Activated CD4-positive, CD25-positive, alpha-beta regulatory T cell treated with anti-CD3 and anti-CD28 coated beads, Interleukin-2, amount 50 U/mL, for 72 hours (primary cell): ENCODE results near the gene DBET.
"Not testable (repeated sequence)": the region's sequence is repeated elsewhere in the genome, so short reads cannot be mapped to it uniquely, and the experiment has no call there.

Experiments used
- DNase-seq: peaks from one replicate; pipeline ENCODE4 v3.0.0; 2021

The DBET gene

DNA sequence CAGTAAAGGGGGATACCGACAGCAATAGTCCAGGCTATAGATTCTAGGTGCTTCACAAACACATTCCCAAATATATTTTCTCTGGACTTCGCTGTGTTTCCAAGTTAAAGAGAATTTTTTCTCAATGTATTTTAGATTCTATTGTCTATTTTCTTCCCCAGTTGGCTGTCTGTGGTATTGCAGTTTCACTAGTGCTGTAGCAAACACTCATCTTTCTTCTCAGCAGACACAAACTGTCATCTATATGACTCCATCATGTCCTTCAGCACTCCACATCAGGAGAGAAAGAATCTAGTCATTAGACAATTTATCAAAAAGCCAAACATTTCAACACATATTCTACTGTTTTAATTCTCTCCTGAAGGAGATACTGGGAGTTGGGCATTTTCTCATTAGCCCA lies at the start of gene DBET:
DBET (plus strand) TSS at position 161 of the 400 bp plus-strand sequence.
- not testable (repeated sequence) for DNase-seq

DNA sequence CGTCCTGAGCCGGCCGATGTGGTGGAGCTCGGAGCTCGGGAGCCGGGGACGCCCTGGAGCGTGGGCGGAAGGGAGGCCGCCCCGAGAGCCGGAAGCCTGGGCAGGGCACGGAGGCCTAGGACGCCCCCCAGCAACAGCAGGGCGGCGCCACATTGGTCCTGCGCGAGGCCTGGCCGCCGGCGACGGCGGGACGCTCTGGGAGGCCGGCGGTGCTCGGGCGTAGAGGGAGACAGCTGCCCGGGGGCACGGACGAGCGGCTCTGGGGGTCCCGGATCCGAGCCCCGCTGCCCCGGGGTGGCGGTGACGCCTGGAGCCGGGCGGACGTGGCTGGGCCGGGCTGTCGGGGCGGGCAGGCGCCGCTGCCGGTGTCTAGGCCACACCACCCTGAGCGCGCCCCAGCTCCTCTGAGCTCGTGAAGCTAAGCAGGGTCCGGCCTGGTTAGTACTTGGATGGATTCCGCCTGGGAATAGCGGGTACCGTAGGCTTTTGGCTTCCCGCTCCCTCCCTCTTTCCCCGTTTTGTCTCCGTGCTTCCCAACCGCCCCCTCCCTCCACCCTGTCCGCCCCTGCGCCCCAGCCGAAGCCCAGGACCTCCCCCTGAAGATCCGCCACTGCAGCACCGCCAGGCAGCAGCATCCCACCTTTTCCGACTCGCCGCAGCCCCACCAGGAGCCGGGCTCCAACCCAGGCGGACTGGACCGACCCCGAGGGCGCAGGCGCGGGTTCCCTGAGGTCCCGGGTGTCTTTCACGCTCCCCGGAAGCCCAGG lies 49.3 kb upstream of the DBET start:
- no peak for DNase-seq

DNA sequence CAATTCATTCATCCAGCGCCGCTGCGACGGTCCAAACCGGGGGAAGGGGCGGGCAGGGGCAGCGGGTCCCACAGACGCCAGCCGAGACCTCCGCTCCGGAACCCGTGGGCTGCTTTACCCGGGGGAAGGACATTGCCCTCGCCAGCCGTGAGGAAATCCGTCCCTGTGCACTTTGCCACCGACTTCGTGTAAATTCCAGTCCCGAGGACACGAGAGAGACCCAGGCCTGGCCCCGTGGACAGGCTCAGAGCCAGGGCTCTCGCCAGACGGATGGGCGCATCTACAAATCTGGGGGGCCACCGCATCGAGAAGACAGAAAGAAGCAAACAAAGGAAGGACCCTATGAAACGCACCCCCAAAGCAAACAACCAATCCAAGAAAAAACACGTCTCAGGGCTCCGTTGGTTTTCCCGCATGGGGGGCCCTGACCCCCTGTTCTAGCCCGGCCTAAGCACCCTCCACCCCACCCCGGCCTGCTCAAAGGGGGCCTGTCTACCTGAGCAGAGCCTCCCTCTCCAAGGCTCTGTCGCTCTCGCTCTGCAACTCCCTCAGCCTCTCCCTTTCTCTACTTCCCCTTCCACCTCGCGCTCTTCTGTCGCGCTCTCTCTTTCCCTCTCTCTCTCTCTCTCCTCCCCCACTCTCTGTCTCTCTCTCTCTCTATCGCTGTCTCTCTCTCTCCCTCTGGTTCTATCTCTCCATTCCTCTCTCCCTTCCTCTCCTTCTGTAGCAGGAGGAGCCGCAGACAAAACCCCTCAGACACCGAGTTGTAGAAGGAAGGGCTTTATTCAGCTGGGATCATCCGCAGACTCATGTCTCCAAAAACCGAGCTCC lies 48.5 kb upstream of the DBET start:
- no peak for DNase-seq

DNA sequence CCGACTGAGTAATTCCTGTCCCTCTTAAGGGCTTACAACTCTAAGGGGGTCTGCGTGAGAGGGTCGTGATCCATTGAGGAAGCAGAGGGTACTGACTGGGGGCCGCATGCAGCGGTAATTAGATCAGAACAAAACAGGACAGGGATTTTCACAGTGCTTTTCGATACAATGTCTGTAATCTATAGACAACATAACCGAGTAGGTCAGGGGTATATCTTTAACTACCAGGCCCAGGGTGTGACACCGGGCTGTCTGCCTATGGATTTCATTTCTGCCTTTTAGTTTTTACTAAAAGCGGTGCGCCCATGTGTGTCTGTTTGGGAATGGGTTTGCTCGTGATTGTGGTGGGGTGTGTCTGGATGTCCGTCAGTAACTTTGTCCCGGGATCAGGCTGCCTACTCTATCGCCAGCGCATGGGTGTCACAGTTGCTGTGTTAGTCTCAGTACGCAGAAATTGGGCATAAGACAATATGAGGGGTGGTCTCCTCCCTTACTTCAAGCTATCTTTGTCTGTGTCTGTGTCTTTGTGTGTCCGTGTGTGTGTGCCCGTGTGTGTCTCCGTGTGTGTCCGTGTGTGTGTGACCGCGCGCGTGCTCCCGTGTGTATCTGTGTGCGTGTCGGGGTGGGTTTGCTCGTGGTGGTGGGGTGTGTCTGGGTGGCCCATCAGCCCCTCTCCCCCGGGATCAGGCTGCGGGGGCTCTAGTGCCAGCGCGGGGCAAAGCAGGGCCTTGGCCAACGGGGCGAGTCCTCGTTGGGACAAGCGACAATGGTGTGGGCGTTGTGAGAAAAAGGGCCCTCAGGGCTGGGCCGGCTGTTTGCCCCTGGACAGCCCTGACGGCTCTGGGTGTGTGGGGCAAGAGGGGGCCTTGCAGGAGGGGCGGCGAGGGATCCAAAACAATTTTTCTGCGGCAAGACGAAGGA lies 47.7 kb upstream of the DBET start:
- no peak for DNase-seq

DNA sequence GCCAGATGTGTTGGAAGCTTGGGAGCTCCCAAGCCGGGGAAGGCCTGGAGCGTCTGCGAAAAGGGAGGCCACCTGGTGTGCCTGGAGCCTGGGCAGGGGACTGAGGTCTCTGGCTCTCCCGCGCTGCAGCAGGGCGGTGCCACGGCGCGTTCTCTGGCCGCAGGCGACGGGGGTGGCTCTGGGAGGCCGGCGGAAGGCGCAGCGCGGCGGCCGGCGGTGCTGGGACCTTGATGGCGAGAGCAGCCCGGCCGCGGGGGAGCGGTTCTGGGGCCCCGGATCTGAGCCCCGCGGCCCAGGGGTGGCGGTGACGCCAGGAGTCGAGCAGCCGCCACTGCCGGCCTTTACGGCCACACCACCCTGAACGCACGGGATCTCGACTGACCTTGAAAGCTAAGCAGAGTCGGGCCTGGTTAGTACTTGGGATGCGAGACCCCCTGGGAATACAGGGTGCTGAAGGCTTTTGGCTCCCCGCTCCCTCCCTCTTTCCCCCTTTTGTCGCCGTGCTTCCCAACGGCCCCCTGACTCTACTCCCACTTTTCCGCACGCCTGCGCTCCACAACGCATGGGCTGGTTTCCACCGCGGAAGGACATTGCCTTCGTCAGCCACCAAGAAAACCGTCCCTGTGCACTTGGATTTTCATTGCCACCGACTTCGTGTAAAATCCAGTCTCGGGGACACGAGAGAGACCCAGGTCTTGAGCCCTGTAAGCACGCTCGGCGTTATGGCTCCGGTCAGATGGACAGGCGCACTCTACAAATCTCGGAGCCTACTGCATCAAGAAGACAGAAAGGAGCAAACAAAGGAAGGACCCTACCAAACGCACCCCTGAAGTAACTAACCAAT lies 46.7 kb upstream of the DBET start:
- no peak for DNase-seq

DNA sequence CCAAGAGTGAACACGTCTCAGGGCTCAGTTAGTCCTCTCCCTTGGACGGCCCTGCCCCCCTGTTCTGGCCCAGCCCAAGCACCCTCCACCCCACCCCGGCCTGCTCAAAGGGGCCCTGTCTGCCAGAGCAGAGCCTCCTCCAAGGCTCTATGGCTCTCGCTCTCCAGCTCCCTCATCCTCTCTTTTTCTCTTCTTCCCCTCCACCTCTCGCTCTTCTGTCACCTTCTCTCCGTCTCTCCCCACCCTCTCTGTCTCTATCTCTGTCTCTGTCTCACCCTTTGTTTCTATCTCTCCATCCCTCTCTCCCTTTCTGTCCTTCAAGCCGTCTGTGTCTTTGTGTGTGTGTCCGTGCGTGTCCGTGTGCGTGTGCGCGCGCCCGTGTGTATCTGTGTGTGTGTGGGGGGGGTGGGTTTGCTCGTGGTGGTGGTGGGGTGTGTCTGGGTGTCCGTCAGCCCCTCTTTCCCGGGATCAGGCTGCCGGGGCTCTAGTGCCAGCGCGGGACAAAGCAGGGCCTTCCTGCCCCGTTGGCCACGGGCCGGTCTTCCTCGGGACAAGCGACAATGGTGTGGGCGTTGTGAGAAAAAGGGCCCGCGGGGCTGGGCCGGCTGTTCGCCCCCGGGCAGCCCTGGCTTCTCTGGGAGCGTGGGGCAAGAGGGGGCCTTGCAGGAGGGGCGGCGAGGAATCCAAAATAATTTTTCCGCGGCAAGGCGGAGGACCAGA lies 45.9 kb upstream of the DBET start:
- DNase-seq, result no peak

DNA sequence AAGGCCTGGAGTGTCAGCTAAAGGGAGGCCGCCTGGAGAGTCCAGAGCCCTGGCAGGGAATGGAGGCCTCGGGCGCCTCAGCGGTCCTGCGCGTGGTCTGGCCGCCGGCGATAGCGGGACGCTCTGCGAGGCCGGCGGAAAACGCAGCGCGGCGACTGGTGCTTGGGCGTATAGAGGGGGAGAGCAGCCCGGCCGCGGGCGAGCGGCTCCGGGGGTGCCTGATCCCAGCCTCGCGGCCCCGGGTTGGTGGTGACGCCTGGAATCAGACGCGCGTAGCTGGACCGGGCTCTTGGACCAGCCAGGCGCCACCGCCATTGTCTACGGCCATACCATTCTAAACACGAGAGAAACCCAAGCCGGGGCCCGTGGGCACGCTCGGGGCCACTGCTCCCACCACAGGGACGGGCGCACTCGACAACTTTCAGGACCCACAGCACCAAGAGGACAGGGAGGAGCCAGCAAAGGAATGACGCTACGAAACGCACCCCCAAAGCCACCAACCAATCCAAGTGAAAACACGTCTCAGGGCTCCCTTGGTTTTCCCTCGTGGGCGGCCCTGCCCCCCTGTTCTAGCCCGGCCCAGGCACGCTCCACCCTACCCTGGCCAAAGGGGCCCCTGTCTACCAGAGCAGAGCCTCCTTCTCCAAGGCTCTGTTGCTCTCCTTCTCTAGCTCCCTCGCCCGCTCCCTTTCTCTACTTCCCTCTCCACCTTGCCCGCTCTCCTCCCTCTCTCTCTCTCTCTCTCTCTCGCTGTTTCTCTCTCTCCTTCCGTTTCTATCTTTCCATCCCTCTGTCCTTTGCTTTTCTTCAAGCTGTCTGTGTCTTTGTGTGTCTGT lies 45.1 kb upstream of the DBET start:
- DNase-seq, result no peak

DNA sequence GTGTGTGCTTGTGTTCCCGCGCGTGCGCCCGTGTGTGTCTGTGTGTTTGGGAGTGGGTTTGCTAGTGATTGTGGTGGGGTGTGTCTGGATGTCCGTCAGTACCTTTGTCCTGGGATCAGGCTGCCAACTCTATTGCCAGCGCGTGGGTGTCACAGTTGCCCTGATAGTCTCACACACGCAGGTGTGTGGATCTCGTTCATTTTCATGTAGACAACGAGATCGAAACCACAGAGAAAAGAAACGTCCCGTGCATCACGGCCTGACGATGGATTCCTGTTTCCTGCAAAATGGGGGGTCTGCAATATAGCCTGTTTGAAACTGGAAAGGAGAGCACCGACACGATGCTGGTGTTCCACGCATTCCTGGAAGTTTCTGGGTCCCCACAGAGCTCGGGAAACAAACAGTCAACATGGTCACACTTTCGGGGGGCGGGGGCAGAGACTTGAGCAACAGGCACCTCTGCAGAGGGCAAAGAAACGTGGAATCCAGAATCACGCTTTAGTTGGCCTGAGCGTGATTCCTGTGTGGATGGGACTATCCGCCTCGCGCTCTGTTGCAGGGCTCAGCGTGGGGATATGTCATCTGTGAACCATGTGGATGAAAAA lies 44.3 kb upstream of the DBET start:
- DNase-seq, result not testable (repeated sequence)

DNA sequence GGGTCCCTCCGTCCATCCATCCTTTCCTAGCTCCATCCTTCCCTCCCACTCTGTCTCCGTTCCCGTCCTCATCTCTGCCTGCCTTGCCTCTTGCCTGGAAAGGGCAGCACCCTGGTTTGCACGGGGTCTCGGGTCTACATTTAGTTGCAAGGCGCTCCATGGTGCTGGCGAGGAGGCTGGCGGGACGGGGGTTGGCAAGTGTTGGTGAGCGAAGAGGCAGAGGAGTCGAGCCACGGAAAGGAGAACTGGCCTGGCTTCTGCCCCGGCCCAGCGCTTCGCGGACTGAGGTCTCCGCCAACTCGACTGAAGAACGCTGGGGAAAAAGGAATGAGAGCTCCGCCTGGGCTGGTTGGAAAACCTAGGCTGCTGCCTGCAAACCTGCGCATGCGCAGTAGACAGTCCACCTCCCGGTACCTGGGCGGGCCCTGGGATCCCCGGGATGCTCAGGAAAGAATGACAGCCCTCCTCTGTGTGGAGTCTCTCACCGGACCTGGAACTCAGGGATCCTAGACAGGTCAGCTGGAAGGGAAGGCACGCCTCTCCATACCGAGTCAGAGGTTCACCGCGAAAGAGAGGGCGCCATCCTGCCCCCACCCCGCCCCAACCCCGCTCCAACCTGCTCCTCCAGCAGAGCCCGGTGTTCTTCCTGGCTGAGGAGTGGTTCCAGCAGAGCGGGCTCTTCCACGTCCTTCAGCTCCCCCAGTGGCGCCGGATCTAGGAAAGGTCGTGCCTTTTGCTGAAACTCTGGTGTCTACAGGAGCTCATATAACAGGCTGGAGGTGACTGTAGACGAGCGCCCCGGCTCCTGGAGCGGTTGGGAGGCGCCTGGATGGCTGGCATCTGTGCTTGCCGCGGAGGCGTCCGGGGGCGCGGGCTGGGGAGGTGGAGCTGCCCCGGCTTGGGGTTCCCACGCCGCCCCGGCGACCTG lies 43.2 kb upstream of the DBET start:
- DNase-seq, result no peak

DNA sequence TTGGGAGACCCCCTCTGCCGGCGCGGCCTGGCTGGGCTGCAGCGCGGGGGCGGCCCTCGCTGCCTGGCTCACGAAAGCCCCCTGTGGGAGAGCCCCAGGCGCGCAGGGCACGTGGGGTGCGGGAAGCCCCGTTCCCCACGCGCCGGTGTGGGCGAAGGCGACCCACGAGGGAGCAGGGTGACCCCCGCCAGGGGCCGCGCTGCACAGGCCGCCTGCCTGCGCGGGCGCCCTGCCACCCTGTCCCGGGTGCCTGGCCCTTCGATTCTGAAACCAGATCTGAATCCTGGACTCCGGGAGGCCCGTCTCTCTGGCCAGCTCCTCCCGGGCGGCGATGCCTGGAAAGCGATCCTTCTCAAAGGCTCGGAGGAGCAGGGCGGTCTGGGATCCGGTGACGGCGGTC lies 42.3 kb upstream of the DBET start:
- not testable (repeated sequence) for DNase-seq

DNA sequence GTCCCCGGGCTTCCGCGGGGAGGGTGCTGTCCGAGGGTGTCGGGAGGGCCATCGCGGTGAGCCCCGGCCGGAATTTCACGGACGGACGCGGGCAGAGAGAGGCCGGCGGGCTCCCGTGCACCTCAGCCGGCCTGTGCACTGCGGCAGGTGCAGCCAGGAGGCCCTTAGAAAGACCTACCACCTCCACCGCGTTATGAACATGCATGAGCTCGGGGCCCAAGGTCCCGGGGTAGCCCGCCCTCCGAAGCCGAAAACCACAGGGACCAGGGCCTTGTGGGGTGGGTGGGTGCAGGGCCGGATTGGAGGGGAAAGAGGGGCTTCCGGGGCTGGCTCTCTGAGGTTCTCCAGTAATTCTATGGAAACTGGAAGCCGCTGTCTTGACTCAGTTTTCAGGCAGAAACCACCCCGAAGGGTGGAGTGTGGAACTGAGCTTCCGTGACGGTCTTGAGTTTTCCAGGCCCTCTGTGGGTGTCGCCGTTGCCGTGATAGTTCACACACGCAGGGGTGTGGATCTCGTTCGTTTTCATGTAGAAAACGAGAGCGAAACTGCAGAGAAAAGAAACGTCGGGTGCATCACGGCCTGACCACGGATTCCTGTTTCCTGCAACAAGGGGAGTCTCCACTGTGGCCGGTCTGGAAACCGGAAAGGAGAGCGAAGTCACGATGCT lies 41.6 kb upstream of the DBET start:
- not testable (repeated sequence) for DNase-seq

DNA sequence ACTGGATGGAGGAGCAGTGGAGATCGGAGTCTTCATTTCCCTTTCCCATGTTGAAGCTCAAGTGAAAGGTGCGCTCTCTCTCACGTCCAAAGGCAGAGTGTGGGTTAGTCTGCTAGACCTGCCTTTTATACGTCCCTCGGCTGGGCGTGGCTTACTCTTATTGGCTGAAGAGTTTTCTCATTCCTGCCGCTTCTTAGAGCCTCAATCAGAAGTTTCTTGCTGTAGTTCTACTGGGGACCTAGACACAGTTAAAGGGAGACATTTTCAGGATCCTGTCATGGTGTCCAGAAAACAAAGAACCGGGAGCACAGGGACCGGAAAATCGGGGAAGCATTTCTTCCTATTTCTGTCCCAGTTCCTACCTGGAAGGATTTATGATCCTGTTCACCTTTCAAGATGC lies 37.1 kb upstream of the DBET start, which contains the start of gene FRG2:
FRG2 (minus strand) TSS at position 101 of the 400 bp plus-strand sequence; CDS start at position 49, 52 bp downstream.
- not testable (repeated sequence) for DNase-seq

DNA sequence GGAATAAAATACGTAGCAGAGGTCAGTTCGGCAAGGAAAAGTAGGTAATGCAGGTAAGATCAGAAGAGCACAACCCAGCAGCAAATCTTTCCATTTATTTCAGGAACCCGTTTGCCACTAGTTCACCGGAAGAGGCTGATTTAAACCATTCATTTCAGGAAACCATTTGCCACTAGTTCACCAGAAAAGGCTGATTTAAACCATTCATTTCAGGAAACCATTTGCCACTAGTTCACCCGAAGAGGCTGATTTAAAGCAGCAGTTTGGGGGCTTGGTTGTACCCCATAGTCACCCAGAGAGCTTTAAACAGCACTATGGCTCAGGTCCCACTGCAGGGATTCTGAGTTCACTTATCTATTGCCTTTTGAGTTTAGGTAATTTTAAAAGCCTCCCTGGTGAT lies 33.0 kb upstream of the DBET start:
- not testable (repeated sequence) for DNase-seq

DNA sequence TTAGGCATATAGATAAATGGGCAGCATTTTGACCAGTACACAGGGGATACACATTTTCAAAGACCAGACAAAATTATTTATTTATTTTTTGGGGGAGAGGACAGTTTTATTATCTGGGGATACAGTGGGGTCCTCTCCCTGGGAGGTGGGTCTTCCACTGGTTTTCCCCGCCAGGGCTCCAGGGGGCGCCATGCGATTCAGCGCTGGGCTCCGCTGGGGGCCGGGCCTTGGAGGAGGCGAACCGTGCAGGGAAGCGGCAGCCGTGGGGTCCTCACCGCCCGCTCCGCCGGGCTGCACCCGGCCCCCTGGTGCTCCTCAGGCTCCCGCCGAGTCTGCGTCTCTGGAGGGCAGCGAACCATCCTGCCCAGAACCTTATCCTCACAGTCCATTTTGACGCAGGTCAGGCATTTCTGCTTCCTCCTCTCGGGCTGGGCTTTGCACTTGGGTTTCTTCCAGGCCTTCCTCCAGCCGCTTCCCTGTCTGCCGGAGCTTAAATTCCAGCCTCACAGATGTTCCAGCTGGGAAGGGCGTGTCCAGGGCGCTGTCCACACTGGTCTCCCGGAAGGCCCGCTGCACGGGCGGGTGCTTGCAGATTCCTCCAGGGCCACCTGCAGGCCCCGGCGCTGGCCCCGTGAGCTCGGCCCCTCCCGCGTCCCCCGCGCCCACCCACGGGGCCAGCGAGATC lies 26.5 kb upstream of the DBET start:
- DNase-seq, result not testable (repeated sequence)

DNA sequence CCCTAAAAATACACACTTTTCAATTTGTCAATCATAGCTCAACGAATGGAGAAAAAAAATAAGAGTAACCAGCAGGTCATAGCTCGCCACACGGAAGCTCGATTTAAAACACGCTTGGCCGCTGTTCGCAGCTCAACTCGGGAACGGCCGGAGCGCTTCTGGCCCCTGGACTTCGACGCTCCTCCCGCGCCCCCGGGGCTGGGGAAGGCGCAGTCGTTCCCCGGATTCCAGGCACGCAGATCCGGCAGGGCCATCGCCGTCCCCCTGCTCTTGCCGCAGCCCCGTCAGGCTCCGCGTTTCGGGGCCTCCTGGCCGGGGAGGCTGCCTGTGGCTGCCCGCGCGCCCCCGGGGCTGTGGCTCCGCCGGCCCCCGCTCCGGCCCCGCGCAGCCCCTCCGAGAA lies 23.4 kb upstream of the DBET start:
- not testable (repeated sequence) for DNase-seq

DNA sequence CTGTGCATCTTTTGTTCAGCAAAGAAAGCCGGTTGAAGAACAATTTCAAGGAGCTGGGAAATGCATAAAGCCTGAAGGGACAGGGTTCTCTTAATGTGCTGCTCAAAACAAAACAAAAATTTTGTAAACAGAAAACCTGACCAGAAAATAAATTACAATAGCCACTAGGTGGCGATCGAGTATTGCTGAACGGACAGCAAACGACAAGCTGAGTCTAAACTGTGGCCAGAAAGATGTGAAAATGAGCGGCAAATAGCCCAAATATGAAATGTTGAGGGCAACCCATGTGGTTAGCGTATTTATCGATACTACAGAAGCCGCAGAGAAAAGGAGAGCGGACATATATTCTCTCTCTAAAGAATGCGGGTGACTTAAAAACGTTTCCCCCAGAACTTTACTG lies 16.7 kb upstream of the DBET start:
- not testable (repeated sequence) for DNase-seq
